Mammary microvascular endothelial cell (primary cell): Measurements from ENCODE around the gene CYP20A1. TPM values are rescaled to one million over a fixed set of nuclear protein-coding genes. Genes with fewer than 3 reads are reported as not detected.

Experiments used
- total RNA-seq: library from RNA; depleted of rRNA; stranded (reverse); fragments of >200 nt; gene quantifications from 2 replicates; pipeline ENCODE4 v1.2.3, GENCODE V29; 2015

Gene CYP20A1, protein sequence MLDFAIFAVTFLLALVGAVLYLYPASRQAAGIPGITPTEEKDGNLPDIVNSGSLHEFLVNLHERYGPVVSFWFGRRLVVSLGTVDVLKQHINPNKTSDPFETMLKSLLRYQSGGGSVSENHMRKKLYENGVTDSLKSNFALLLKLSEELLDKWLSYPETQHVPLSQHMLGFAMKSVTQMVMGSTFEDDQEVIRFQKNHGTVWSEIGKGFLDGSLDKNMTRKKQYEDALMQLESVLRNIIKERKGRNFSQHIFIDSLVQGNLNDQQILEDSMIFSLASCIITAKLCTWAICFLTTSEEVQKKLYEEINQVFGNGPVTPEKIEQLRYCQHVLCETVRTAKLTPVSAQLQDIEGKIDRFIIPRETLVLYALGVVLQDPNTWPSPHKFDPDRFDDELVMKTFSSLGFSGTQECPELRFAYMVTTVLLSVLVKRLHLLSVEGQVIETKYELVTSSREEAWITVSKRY
- total RNA-seq: 16.9 and 19.7 TPM in 2 replicates

GRCh38 chr2:203238704-203239526, at the start of gene CYP20A1:
TSS of gene CYP20A1 (plus strand) at chr2:203239018. CDS start at chr2:203239063, 45 bp downstream.

DNA sequence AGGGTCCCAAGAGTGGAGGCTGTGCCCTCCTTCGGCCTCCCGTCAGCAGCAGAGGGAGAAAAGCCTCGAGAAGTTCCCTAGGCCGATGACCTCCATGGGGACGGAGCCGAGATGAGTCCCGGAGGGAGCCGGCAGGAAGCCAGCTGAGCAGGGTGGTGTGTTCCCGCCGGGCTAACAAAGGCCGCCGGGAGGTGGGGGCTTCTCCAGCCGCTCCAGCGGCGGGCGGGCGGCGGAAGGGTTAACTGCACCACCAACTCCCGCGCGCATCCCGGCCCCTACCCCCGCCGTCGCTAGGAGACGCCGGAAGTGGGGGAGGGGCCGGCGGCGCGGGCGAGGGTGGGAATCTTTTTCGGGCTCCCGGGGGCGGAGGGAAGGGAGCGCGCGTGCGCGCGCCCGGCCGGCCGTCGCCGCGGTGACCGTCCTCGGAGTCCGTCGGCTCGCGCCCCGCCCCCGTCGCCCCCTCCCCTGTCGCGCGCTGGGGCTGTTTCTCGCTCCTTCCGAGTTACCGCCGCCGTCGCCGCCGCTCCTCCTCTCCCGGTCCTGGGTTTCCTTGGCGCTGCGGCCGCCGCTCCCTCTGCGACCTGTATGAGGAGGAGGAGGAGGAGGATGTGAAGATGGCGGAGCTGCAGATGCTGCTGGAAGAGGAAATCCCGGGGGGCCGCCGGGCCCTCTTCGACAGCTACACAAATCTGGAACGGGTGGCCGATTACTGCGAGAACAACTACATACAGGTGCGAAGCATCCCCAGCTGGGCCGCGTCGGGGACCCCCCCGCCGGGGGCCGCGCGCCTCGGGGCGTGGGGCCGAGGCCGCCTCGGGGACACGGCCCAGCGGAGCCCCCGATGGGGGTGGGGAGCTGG, 89.3 kb downstream of the CYP20A1 start, which contains the start of gene ABI2:
Gene ABI2 (plus strand): TSS at position 494 of the 859 bp plus-strand sequence. CDS start 121 bp downstream, at position 615.

Other genes starting within 250 kb of the CYP20A1 start
- gene NBEAL1, start 224.1 kb upstream of the CYP20A1 start, total RNA-seq: 8.1 and 8.8 TPM in 2 replicates
- gene ABI2, start 89.4 kb downstream of the CYP20A1 start, total RNA-seq: 16.2 and 22.3 TPM in 2 replicates